ENCODE data around the gene PDK1. TPM values are rescaled to one million over a fixed set of nuclear protein-coding genes. Genes with fewer than 3 reads are reported as not detected.
"Not testable (repeated sequence)": the region's sequence is repeated elsewhere in the genome, so short reads cannot be mapped to it uniquely, and the experiment has no call there.

Gene PDK1
- total RNA-seq, 1 donor from 2014 or later = 10.6 TPM

GRCh38 chr2:172551271-172551670, 4.6 kb upstream of the PDK1 start:
- FAIRE-seq (no peak), DNase-seq (ENCODE audit: low spot score in 2 of 2) (no peak)

- DNase-seq (ENCODE audit: low spot score in 2 of 2) (no peak), FAIRE-seq (no peak)
Measured at GRCh38 chr2:172552547-172553291, 3.2 kb upstream of the PDK1 start.

- FAIRE-seq = no peak
- no peak for DNase-seq (ENCODE audit: low spot score in 2 of 2)
Measured at GRCh38 chr2:172554352-172555271, 1.3 kb upstream of the PDK1 start.

- DNase-seq (ENCODE audit: low spot score in 2 of 2) (no peak), FAIRE-seq (no peak)
Measured at GRCh38 chr2:172555272-172555521, 693 bp upstream of the PDK1 start.

GRCh38 chr2:172556284-172557033, 569 bp downstream of the PDK1 start:
- FAIRE-seq = no peak
- DNase-seq (ENCODE audit: low spot score in 2 of 2) = peak; percentile 42 to 49

GRCh38 chr2:172558372-172558771, 2.5 kb downstream of the PDK1 start:
- DNase-seq (ENCODE audit: low spot score in 2 of 2) (no peak), FAIRE-seq (no peak)

GRCh38 chr2:172560721-172561120, 4.8 kb downstream of the PDK1 start:
- DNase-seq (ENCODE audit: low spot score in 2 of 2) (no peak), FAIRE-seq (no peak)

- FAIRE-seq (no peak), DNase-seq (ENCODE audit: low spot score in 2 of 2) (no peak)
Measured at GRCh38 chr2:172561270-172561669, 5.4 kb downstream of the PDK1 start.

GRCh38 chr2:172562298-172562697, 6.4 kb downstream of the PDK1 start:
- no peak for DNase-seq (ENCODE audit: low spot score in 2 of 2)
- FAIRE-seq = no peak

- DNase-seq (ENCODE audit: low spot score in 2 of 2) = no peak
- FAIRE-seq = no peak
Measured at GRCh38 chr2:172564376-172564775, 8.5 kb downstream of the PDK1 start.

- no peak for DNase-seq (ENCODE audit: low spot score in 2 of 2)
- FAIRE-seq = no peak
Measured at GRCh38 chr2:172571245-172571644, 15.4 kb downstream of the PDK1 start.

- DNase-seq (ENCODE audit: low spot score in 2 of 2) (no peak), FAIRE-seq (no peak)
Measured at GRCh38 chr2:172572981-172573380, 17.1 kb downstream of the PDK1 start.

GRCh38 chr2:172574965-172575364, 19.1 kb downstream of the PDK1 start:
- FAIRE-seq (no peak), DNase-seq (ENCODE audit: low spot score in 2 of 2) (no peak)

- DNase-seq (ENCODE audit: low spot score in 2 of 2) (no peak), FAIRE-seq (no peak)
Measured at GRCh38 chr2:172578054-172578453, 22.2 kb downstream of the PDK1 start.

- FAIRE-seq = no peak
Measured at GRCh38 chr2:172578860-172579512, 23.1 kb downstream of the PDK1 start.

GRCh38 chr2:172580544-172580943, 24.7 kb downstream of the PDK1 start:
- DNase-seq (ENCODE audit: low spot score in 2 of 2) = no peak
- no peak for FAIRE-seq

More at GRCh38 chr2:172578860-172579512, 23.1 kb downstream of the PDK1 start:
- DNase-seq (ENCODE audit: low spot score in 2 of 2) = no peak

GRCh38 chr2:172582656-172583055, 26.8 kb downstream of the PDK1 start:
- DNase-seq (ENCODE audit: low spot score in 2 of 2) (no peak), FAIRE-seq (no peak)

GRCh38 chr2:172586245-172586891, 30.5 kb downstream of the PDK1 start:
- FAIRE-seq = no peak
- DNase-seq (ENCODE audit: low spot score in 2 of 2) = no peak

- FAIRE-seq = not testable (repeated sequence)
Measured at GRCh38 chr2:172587231-172587630, 31.3 kb downstream of the PDK1 start.

GRCh38 chr2:172588931-172589330, 33.0 kb downstream of the PDK1 start:
- DNase-seq (ENCODE audit: low spot score in 2 of 2) = no peak

More at GRCh38 chr2:172587231-172587630, 31.3 kb downstream of the PDK1 start:
- DNase-seq (ENCODE audit: low spot score in 2 of 2) = not testable (repeated sequence)

More at GRCh38 chr2:172588931-172589330, 33.0 kb downstream of the PDK1 start:
- no peak for FAIRE-seq

Measured in frontal cortex (tissue), 4 donors.